ENCODE results near the gene ZNF410.

ZNF410 gene

GRCh38 chr14:73944432-73945158 lies 57.9 kb downstream of the ZNF410 start:
- Histone ChIP-seq H3K4me3 (ENCODE audit: insufficient read depth, low read depth, low read length) (no peak overlapping the region), H3K36me3 (ENCODE audit: control insufficient read depth, insufficient read depth, low read length) (no peaks in the 10 kb centered on the region), H3K27me3 (ENCODE audit: control insufficient read depth, insufficient read depth, low read length, poor library complexity, severe bottlenecking) (no peaks in the 10 kb centered on the region), H3K27ac (ENCODE audit: insufficient read depth, low read depth, low read length, poor library complexity, severe bottlenecking) (no peak overlapping the region), H3K9me3 (ENCODE audit: control insufficient read depth, low read length) (no peaks in the 10 kb centered on the region), H3K4me1 (ENCODE audit: control insufficient read depth, insufficient read depth, low read length) (no peaks in the 10 kb centered on the region)
- WGBS, 2 experiments, result 92 to 94% methylated on average over 17 of the region's 17 CpGs

DNA sequence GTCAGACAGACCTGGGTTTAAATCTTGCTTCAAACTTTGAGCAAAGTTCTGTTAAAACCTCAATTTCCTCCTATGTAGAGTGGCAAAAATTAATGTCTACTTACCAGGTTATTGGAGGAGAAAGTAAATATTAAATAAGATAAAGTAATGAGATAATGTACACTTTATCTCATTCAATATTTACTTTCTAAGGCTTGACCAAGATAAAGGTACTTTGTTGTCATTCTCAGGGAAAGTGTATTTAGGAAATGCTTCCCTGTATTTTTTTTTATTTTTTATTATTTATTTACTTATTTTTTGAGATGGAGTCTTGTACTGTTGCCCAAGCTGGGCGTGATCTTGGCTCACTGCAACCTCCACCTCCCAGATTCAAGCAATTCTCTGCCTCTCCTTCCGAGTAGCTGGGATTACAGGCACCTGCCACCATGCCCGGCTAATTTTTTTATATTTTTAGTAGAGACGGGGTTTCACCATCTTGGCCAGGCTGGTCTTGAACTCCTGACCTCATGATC lies 58.6 kb downstream of the ZNF410 start:
- H3K27me3 ChIP-seq (ENCODE audit: control insufficient read depth, insufficient read depth, low read length, poor library complexity, severe bottlenecking), result no peaks in the 10 kb centered on the region
- no peak overlapping the region for H3K27ac ChIP-seq (ENCODE audit: insufficient read depth, low read depth, low read length, poor library complexity, severe bottlenecking)
- 92 to 98% methylated on average over 4 of the region's 4 CpGs for WGBS, 2 experiments
- no peaks in the 10 kb centered on the region for H3K4me1 ChIP-seq (ENCODE audit: control insufficient read depth, insufficient read depth, low read length)
- no peaks in the 10 kb centered on the region for H3K9me3 ChIP-seq (ENCODE audit: control insufficient read depth, low read length)
- no peak overlapping the region for H3K4me3 ChIP-seq (ENCODE audit: insufficient read depth, low read depth, low read length)
- no peaks in the 10 kb centered on the region for H3K36me3 ChIP-seq (ENCODE audit: control insufficient read depth, insufficient read depth, low read length)

- no peaks in the 10 kb centered on the region for H3K36me3 ChIP-seq (ENCODE audit: control insufficient read depth, insufficient read depth, low read length)
- H3K4me1 ChIP-seq (ENCODE audit: control insufficient read depth, insufficient read depth, low read length), result no peaks in the 10 kb centered on the region
- peak within 1 kb of the TSS; percentile 88 for H3K4me3 ChIP-seq (ENCODE audit: insufficient read depth, low read depth, low read length)
- 0 to 1% methylated on average over 70 of the region's 70 CpGs for WGBS, 2 experiments
- no peaks in the 10 kb centered on the region for H3K9me3 ChIP-seq (ENCODE audit: control insufficient read depth, low read length)
- H3K27ac ChIP-seq (ENCODE audit: insufficient read depth, low read depth, low read length, poor library complexity, severe bottlenecking), result peak within 1 kb of the TSS; percentile 98
- no peaks in the 10 kb centered on the region for H3K27me3 ChIP-seq (ENCODE audit: control insufficient read depth, insufficient read depth, low read length, poor library complexity, severe bottlenecking)
Measured at GRCh38 chr14:73949752-73950734, 63.4 kb downstream of the ZNF410 start, which contains the start of the genes COQ6 and FAM161B. Gene COQ6 (plus strand): TSS chr14:73950302. CDS start chr14:73950333, 31 bp downstream. Gene FAM161B (minus strand): TSS chr14:73950094. CDS start chr14:73950026, 68 bp downstream.

DNA sequence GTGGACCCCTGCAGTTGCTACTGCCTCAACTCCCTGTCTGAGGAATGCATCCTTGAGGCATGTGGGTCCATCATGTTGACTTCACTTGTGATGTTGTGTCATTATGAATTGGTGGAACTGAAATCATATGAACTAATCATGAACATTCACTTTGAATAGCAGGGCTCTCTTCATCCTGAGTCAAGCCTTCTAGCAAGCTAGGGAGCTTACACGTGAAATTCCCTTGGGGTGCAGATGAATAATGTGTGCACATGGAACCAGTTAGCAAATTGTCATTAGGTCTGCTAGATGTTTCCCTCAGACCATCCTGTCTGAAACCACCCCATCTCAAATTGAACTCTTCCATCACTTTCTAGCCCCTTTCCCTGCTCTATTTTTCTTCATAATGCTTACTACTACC lies 67.1 kb downstream of the ZNF410 start:
- WGBS, 2 experiments, result 78 to 96% methylated on average over 1 of the region's 1 CpG
- no peaks in the 10 kb centered on the region for H3K27me3 ChIP-seq (ENCODE audit: control insufficient read depth, insufficient read depth, low read length, poor library complexity, severe bottlenecking)
- no peaks in the 10 kb centered on the region for H3K9me3 ChIP-seq (ENCODE audit: control insufficient read depth, low read length)

DNA sequence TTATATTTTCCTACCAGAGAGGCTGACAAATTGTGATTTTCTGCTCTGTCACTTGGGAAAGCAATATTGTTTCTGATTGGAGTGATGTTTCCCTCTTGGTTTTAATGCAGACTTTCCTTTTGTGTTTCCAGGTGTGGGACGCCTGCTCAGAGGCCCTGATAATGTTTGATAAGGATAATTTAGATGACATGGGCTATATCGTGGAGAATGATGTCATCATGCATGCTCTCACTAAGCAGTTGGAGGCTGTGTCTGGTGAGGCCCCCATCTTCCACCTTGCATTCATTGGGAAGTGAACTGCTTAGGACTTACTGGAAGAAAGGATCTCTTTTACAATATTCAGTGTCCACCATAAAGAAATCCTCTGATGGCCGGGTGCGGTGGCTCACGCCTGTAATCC lies 69.0 kb downstream of the ZNF410 start:
- H3K27ac ChIP-seq (ENCODE audit: insufficient read depth, low read depth, low read length, poor library complexity, severe bottlenecking), result no peak overlapping the region
- WGBS, 2 experiments, result 90% methylated on average over 5 of the region's 5 CpGs
- H3K27me3 ChIP-seq (ENCODE audit: control insufficient read depth, insufficient read depth, low read length, poor library complexity, severe bottlenecking), result no peaks in the 10 kb centered on the region
- H3K4me1 ChIP-seq (ENCODE audit: control insufficient read depth, insufficient read depth, low read length), result no peaks in the 10 kb centered on the region
- H3K4me3 ChIP-seq (ENCODE audit: insufficient read depth, low read depth, low read length), result no peak overlapping the region
- H3K9me3 ChIP-seq (ENCODE audit: control insufficient read depth, low read length), result no peaks in the 10 kb centered on the region
- peaks cover 24% of the 10 kb centered on the region for H3K36me3 ChIP-seq (ENCODE audit: control insufficient read depth, insufficient read depth, low read length)

More for the DNA sequence above, 67.1 kb downstream of the ZNF410 start:
- no peak overlapping the region for H3K27ac ChIP-seq (ENCODE audit: insufficient read depth, low read depth, low read length, poor library complexity, severe bottlenecking)
- H3K4me1 ChIP-seq (ENCODE audit: control insufficient read depth, insufficient read depth, low read length), result no peaks in the 10 kb centered on the region
- H3K4me3 ChIP-seq (ENCODE audit: insufficient read depth, low read depth, low read length), result no peak overlapping the region
- peaks cover 15% of the 10 kb centered on the region for H3K36me3 ChIP-seq (ENCODE audit: control insufficient read depth, insufficient read depth, low read length)

DNA sequence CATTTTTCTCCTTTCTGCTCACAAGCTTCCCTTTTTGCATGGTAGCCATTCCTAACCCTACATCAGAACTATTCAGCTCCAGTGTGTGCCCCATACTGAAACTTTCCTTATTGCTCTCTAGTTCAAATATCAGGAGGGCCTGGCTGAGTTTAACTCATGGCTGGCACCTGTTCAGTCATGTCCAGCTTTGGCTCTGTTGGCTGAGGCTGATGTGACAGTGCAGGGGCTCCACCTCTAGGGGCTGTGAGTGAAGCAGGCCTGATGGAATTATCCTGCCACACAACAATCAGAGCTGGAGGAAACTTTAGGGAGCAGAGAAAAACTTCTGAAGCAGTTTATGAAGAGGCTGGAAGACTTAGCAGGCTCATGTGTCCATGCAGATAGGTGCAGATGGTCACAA lies 71.9 kb downstream of the ZNF410 start:
- H3K4me3 ChIP-seq (ENCODE audit: insufficient read depth, low read depth, low read length), result no peak overlapping the region
- peaks cover 31% of the 10 kb centered on the region for H3K36me3 ChIP-seq (ENCODE audit: control insufficient read depth, insufficient read depth, low read length)
- no peak overlapping the region for H3K27ac ChIP-seq (ENCODE audit: insufficient read depth, low read depth, low read length, poor library complexity, severe bottlenecking)
- H3K4me1 ChIP-seq (ENCODE audit: control insufficient read depth, insufficient read depth, low read length), result no peaks in the 10 kb centered on the region
- H3K9me3 ChIP-seq (ENCODE audit: control insufficient read depth, low read length), result no peaks in the 10 kb centered on the region
- no peaks in the 10 kb centered on the region for H3K27me3 ChIP-seq (ENCODE audit: control insufficient read depth, insufficient read depth, low read length, poor library complexity, severe bottlenecking)

- 96% methylated on average over 12 of the region's 12 CpGs for WGBS, 2 experiments
- Histone ChIP-seq H3K36me3 (ENCODE audit: control insufficient read depth, insufficient read depth, low read length) (peaks cover 29% of the 10 kb centered on the region), H3K4me3 (ENCODE audit: insufficient read depth, low read depth, low read length) (no peak overlapping the region), H3K4me1 (ENCODE audit: control insufficient read depth, insufficient read depth, low read length) (no peaks in the 10 kb centered on the region), H3K9me3 (ENCODE audit: control insufficient read depth, low read length) (no peaks in the 10 kb centered on the region), H3K27ac (ENCODE audit: insufficient read depth, low read depth, low read length, poor library complexity, severe bottlenecking) (no peak overlapping the region), H3K27me3 (ENCODE audit: control insufficient read depth, insufficient read depth, low read length, poor library complexity, severe bottlenecking) (no peaks in the 10 kb centered on the region)
Measured at GRCh38 chr14:73961192-73961591, 74.5 kb downstream of the ZNF410 start.

- 94 to 95% methylated on average over 4 of the region's 4 CpGs for WGBS, 2 experiments
- H3K4me3 ChIP-seq (ENCODE audit: insufficient read depth, low read depth, low read length), result no peak overlapping the region
- H3K27me3 ChIP-seq (ENCODE audit: control insufficient read depth, insufficient read depth, low read length, poor library complexity, severe bottlenecking), result no peaks in the 10 kb centered on the region
- H3K36me3 ChIP-seq (ENCODE audit: control insufficient read depth, insufficient read depth, low read length), result peaks cover 14% of the 10 kb centered on the region
- no peaks in the 10 kb centered on the region for H3K9me3 ChIP-seq (ENCODE audit: control insufficient read depth, low read length)
- no peak overlapping the region for H3K27ac ChIP-seq (ENCODE audit: insufficient read depth, low read depth, low read length, poor library complexity, severe bottlenecking)
- no peaks in the 10 kb centered on the region for H3K4me1 ChIP-seq (ENCODE audit: control insufficient read depth, insufficient read depth, low read length)
Measured at GRCh38 chr14:73965216-73965615, 78.6 kb downstream of the ZNF410 start.

- Histone ChIP-seq H3K36me3 (ENCODE audit: control insufficient read depth, insufficient read depth, low read length) (peaks cover 4% of the 10 kb centered on the region), H3K9me3 (ENCODE audit: control insufficient read depth, low read length) (no peaks in the 10 kb centered on the region)
Measured at GRCh38 chr14:73968885-73969284, 82.2 kb downstream of the ZNF410 start.

GRCh38 chr14:73973497-73973896 lies 86.8 kb downstream of the ZNF410 start:
- 94 to 97% methylated on average over 2 of the region's 2 CpGs for WGBS, 2 experiments
- Histone ChIP-seq H3K4me3 (ENCODE audit: insufficient read depth, low read depth, low read length) (no peak overlapping the region), H3K27me3 (ENCODE audit: control insufficient read depth, insufficient read depth, low read length, poor library complexity, severe bottlenecking) (no peaks in the 10 kb centered on the region), H3K36me3 (ENCODE audit: control insufficient read depth, insufficient read depth, low read length) (peaks cover 4% of the 10 kb centered on the region), H3K27ac (ENCODE audit: insufficient read depth, low read depth, low read length, poor library complexity, severe bottlenecking) (no peak overlapping the region), H3K9me3 (ENCODE audit: control insufficient read depth, low read length) (no peaks in the 10 kb centered on the region), H3K4me1 (ENCODE audit: control insufficient read depth, insufficient read depth, low read length) (no peaks in the 10 kb centered on the region)

More at GRCh38 chr14:73968885-73969284, 82.2 kb downstream of the ZNF410 start:
- 93 to 96% methylated on average over 2 of the region's 2 CpGs for WGBS, 2 experiments
- no peak overlapping the region for H3K4me3 ChIP-seq (ENCODE audit: insufficient read depth, low read depth, low read length)
- no peaks in the 10 kb centered on the region for H3K27me3 ChIP-seq (ENCODE audit: control insufficient read depth, insufficient read depth, low read length, poor library complexity, severe bottlenecking)
- no peak overlapping the region for H3K27ac ChIP-seq (ENCODE audit: insufficient read depth, low read depth, low read length, poor library complexity, severe bottlenecking)
- H3K4me1 ChIP-seq (ENCODE audit: control insufficient read depth, insufficient read depth, low read length), result no peaks in the 10 kb centered on the region

Measured in ectodermal cell (in vitro differentiated cells).